WTC11 (cell line): ENCODE measurements around the gene UBE3A. TPM values are rescaled to one million over a fixed set of nuclear protein-coding genes. Genes with fewer than 3 reads are reported as not detected.

Experiments
- ATAC-seq: fragments of 200-7000 bp; cut with Tn5 transposase; 2 replicates; pipeline ENCODE4 v1.10.0; 2021; ENCODE audit warnings: mild to moderate bottlenecking, moderate library complexity
- CTCF ChIA-PET: fragments of 300-600 bp; sonication (Branson Sonifier 250); formaldehyde crosslinking; loops from one replicate; lab custom pipeline; 2021; ENCODE audit warnings: antibody characterized with exemption; lab: Charles Lee
- POLR2A ChIA-PET: fragments of 350-600 bp; sonication (Branson Sonifier 250); formaldehyde crosslinking; loops from one replicate; lab custom pipeline; 2021; ENCODE audit warnings: antibody characterized with exemption; lab: Charles Lee
- DNase-seq: peaks from one replicate; pipeline ENCODE4 v3.0.0; 2021; ENCODE audit warnings: low spot score
- H3K27ac Mint-ChIP-seq: 2 replicates; pipeline ENCODE4 v1.8.0; 2021; ENCODE audit warnings: mixed read lengths
- H3K27me3 Mint-ChIP-seq: 2 replicates; pipeline ENCODE4 v1.8.0; 2021; ENCODE audit warnings: low read depth, mild to moderate bottlenecking, moderate library complexity, mixed read lengths
- H3K36me3 Mint-ChIP-seq: 2 replicates; pipeline ENCODE4 v1.8.0; 2021; ENCODE audit warnings: mixed read lengths
- H3K4me1 Mint-ChIP-seq: 2 replicates; pipeline ENCODE4 v1.8.0; 2022; ENCODE audit warnings: mixed read lengths
- H3K4me3 Mint-ChIP-seq: 2 replicates; pipeline ENCODE4 v1.8.0; 2021; ENCODE audit warnings: mild to moderate bottlenecking, moderate library complexity, mixed read lengths
- H3K9me3 Mint-ChIP-seq: 2 replicates; pipeline ENCODE4 v1.8.0; 2021; ENCODE audit warnings: mixed read lengths
- ESRRA ChIP-seq: sonication (generic); formaldehyde crosslinking; IDR thresholded peaks from 2 replicates; pipeline ENCODE4 v1.8.1; 2022; ENCODE audit warnings: mild to moderate bottlenecking, missing genetic modification reagents, borderline replicate concordance
- GTF2I ChIP-seq: fragments of 250-450 bp; sonication (Bioruptor Pico); conservative IDR thresholded peaks from 2 replicates; pipeline ENCODE4 v1.4.0; 2021; ENCODE audit warnings: mild to moderate bottlenecking
- NR2C2 ChIP-seq: sonication (generic); formaldehyde crosslinking; IDR thresholded peaks from 2 replicates; pipeline ENCODE4 v1.8.0; 2022; ENCODE audit warnings: mild to moderate bottlenecking, missing genetic modification reagents
- ZBTB21 ChIP-seq: sonication (generic); formaldehyde crosslinking; IDR thresholded peaks from 2 replicates; pipeline ENCODE4 v1.8.1; 2023; ENCODE audit warnings: mild to moderate bottlenecking, missing genetic modification reagents, borderline replicate concordance
- ZNF121 ChIP-seq: sonication (generic); formaldehyde crosslinking; IDR thresholded peaks from 2 replicates; pipeline ENCODE4 v1.8.0; 2023; ENCODE audit warnings: missing genetic modification reagents
- total RNA-seq: library from RNA; stranded (reverse); gene quantifications from 3 replicates; pipeline ENCODE4 v1.2.3, GENCODE V29; 2021
- TF ChIP-seq, protein P1 (sequence below): sonication (generic); formaldehyde crosslinking; IDR thresholded peaks from 2 replicates; pipeline ENCODE4 v1.8.1; 2023; ENCODE audit warnings: mild to moderate bottlenecking, missing genetic modification reagents, borderline replicate concordance
- TF ChIP-seq, protein P2 (sequence below): fragments of 250-450 bp; sonication (Bioruptor Pico); IDR thresholded peaks from 2 replicates; pipeline ENCODE4 v2.1.2; 2022; ENCODE audit warnings: mild to moderate bottlenecking, moderate library complexity
- TF ChIP-seq, protein P3 (sequence below): sonication (generic); formaldehyde crosslinking; IDR thresholded peaks from 2 replicates; pipeline ENCODE4 v1.8.0; 2023; ENCODE audit warnings: mild to moderate bottlenecking, missing genetic modification reagents
- TF ChIP-seq, protein P4 (sequence below): sonication (generic); formaldehyde crosslinking; IDR thresholded peaks from 2 replicates; pipeline ENCODE4 v1.8.1; 2022; ENCODE audit warnings: mild to moderate bottlenecking, missing genetic modification reagents, moderate library complexity, borderline replicate concordance
- TF ChIP-seq, protein P5 (sequence below): sonication (generic); formaldehyde crosslinking; IDR thresholded peaks from 2 replicates; pipeline ENCODE4 v1.8.0; 2022; ENCODE audit warnings: mild to moderate bottlenecking, missing genetic modification reagents
- TF ChIP-seq, protein P6 (sequence below): fragments of 250-450 bp; sonication (Bioruptor Pico); IDR thresholded peaks from 2 replicates; pipeline ENCODE4 v1.9.0; 2021; ENCODE audit warnings: mild to moderate bottlenecking, borderline replicate concordance

UBE3A gene
- total RNA-seq, 1 experiment from 2014 or later = 120 TPM

DNA sequence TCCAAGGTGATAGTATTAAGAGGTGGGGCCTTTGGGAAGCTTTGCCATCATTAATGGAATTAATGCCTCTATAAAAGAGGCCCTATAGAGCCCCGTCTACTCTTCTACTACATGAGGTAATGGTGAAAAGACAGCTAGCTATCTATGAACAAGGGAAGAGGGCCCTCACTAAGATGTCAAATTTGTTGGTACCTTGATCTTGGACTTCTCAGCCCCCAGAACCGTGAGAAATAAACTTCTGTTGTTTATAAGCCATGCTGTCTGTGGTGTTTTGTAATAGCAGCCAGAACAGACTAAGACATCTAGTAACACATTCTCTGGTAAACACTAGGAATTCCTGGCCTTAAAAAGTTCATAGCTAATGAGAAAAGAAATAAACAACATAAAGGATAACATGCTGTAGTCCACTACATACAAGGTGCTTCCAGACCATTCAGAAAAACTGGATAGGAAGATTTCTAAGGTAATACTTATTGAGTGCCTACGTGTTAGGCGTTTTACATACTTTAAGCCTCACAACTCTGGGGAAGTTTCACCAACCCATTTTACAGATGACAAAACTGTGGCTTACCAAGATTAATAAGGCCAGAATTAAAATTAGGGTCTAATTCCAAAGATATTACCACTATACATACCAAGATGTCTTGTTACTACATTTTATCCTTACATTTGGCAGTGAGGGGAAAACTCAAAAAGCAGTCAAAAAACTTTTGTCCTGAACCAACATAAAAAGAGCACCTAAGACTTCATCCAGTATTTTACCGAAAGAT is 3.2 kb downstream of the UBE3A start:
- DNase-seq = no peak
- peak overlapping the region; percentile 86 for H3K4me3 Mint-ChIP-seq
- POLR2A ChIA-PET = interaction anchor here (0.6 kb wide), 1 partner anchor 50 kb away, joined by 5 read pairs; no protein-coding TSS in a partner anchor
- no peak for TF ChIP-seq ZNF121
- TF ChIP-seq, protein P1, sequence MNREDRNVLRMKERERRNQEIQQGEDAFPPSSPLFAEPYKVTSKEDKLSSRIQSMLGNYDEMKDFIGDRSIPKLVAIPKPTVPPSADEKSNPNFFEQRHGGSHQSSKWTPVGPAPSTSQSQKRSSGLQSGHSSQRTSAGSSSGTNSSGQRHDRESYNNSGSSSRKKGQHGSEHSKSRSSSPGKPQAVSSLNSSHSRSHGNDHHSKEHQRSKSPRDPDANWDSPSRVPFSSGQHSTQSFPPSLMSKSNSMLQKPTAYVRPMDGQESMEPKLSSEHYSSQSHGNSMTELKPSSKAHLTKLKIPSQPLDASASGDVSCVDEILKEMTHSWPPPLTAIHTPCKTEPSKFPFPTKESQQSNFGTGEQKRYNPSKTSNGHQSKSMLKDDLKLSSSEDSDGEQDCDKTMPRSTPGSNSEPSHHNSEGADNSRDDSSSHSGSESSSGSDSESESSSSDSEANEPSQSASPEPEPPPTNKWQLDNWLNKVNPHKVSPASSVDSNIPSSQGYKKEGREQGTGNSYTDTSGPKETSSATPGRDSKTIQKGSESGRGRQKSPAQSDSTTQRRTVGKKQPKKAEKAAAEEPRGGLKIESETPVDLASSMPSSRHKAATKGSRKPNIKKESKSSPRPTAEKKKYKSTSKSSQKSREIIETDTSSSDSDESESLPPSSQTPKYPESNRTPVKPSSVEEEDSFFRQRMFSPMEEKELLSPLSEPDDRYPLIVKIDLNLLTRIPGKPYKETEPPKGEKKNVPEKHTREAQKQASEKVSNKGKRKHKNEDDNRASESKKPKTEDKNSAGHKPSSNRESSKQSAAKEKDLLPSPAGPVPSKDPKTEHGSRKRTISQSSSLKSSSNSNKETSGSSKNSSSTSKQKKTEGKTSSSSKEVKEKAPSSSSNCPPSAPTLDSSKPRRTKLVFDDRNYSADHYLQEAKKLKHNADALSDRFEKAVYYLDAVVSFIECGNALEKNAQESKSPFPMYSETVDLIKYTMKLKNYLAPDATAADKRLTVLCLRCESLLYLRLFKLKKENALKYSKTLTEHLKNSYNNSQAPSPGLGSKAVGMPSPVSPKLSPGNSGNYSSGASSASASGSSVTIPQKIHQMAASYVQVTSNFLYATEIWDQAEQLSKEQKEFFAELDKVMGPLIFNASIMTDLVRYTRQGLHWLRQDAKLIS = no peak
- TF ChIP-seq, protein P2, sequence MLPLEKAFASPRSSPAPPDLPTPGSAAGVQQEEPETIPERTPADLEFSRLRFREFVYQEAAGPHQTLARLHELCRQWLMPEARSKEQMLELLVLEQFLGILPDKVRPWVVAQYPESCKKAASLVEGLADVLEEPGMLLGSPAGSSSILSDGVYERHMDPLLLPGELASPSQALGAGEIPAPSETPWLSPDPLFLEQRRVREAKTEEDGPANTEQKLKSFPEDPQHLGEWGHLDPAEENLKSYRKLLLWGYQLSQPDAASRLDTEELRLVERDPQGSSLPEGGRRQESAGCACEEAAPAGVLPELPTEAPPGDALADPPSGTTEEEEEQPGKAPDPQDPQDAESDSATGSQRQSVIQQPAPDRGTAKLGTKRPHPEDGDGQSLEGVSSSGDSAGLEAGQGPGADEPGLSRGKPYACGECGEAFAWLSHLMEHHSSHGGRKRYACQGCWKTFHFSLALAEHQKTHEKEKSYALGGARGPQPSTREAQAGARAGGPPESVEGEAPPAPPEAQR (CRISPR knock-in tag) = no peak
- TF ChIP-seq, protein P3, sequence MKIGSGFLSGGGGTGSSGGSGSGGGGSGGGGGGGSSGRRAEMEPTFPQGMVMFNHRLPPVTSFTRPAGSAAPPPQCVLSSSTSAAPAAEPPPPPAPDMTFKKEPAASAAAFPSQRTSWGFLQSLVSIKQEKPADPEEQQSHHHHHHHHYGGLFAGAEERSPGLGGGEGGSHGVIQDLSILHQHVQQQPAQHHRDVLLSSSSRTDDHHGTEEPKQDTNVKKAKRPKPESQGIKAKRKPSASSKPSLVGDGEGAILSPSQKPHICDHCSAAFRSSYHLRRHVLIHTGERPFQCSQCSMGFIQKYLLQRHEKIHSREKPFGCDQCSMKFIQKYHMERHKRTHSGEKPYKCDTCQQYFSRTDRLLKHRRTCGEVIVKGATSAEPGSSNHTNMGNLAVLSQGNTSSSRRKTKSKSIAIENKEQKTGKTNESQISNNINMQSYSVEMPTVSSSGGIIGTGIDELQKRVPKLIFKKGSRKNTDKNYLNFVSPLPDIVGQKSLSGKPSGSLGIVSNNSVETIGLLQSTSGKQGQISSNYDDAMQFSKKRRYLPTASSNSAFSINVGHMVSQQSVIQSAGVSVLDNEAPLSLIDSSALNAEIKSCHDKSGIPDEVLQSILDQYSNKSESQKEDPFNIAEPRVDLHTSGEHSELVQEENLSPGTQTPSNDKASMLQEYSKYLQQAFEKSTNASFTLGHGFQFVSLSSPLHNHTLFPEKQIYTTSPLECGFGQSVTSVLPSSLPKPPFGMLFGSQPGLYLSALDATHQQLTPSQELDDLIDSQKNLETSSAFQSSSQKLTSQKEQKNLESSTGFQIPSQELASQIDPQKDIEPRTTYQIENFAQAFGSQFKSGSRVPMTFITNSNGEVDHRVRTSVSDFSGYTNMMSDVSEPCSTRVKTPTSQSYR (CRISPR knock-in tag) = no peak
- TF ChIP-seq, protein P4, sequence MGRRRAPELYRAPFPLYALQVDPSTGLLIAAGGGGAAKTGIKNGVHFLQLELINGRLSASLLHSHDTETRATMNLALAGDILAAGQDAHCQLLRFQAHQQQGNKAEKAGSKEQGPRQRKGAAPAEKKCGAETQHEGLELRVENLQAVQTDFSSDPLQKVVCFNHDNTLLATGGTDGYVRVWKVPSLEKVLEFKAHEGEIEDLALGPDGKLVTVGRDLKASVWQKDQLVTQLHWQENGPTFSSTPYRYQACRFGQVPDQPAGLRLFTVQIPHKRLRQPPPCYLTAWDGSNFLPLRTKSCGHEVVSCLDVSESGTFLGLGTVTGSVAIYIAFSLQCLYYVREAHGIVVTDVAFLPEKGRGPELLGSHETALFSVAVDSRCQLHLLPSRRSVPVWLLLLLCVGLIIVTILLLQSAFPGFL (CRISPR knock-in tag) = no peak
- TF ChIP-seq, protein P5, sequence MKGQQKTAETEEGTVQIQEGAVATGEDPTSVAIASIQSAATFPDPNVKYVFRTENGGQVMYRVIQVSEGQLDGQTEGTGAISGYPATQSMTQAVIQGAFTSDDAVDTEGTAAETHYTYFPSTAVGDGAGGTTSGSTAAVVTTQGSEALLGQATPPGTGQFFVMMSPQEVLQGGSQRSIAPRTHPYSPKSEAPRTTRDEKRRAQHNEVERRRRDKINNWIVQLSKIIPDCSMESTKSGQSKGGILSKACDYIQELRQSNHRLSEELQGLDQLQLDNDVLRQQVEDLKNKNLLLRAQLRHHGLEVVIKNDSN = no peak
- no peak for TF ChIP-seq NR2C2 (CRISPR knock-in tag)
- no peak for TF ChIP-seq ZBTB21 (CRISPR knock-in tag)
- TF ChIP-seq, protein P6, sequence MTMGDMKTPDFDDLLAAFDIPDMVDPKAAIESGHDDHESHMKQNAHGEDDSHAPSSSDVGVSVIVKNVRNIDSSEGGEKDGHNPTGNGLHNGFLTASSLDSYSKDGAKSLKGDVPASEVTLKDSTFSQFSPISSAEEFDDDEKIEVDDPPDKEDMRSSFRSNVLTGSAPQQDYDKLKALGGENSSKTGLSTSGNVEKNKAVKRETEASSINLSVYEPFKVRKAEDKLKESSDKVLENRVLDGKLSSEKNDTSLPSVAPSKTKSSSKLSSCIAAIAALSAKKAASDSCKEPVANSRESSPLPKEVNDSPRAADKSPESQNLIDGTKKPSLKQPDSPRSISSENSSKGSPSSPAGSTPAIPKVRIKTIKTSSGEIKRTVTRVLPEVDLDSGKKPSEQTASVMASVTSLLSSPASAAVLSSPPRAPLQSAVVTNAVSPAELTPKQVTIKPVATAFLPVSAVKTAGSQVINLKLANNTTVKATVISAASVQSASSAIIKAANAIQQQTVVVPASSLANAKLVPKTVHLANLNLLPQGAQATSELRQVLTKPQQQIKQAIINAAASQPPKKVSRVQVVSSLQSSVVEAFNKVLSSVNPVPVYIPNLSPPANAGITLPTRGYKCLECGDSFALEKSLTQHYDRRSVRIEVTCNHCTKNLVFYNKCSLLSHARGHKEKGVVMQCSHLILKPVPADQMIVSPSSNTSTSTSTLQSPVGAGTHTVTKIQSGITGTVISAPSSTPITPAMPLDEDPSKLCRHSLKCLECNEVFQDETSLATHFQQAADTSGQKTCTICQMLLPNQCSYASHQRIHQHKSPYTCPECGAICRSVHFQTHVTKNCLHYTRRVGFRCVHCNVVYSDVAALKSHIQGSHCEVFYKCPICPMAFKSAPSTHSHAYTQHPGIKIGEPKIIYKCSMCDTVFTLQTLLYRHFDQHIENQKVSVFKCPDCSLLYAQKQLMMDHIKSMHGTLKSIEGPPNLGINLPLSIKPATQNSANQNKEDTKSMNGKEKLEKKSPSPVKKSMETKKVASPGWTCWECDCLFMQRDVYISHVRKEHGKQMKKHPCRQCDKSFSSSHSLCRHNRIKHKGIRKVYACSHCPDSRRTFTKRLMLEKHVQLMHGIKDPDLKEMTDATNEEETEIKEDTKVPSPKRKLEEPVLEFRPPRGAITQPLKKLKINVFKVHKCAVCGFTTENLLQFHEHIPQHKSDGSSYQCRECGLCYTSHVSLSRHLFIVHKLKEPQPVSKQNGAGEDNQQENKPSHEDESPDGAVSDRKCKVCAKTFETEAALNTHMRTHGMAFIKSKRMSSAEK = no peak
- no peak for TF ChIP-seq GTF2I (CRISPR knock-in tag)
- TF ChIP-seq ESRRA = no peak
- TF ChIP-seq, all 79 proteins: peak for 0
- no peak overlapping the region for H3K27ac Mint-ChIP-seq
- H3K36me3 Mint-ChIP-seq = 0 out of 2 replicates have a peak, but pooled peaks cover 5% of the 10 kb centered on the region
- peaks cover 49% of the 10 kb centered on the region for H3K4me1 Mint-ChIP-seq
- H3K9me3 Mint-ChIP-seq = no peaks in the 10 kb centered on the region
- CTCF ChIA-PET = no interaction called here
- no peaks in the 10 kb centered on the region for H3K27me3 Mint-ChIP-seq
- ATAC-seq = no peak
